GM23338 (cell line): ENCODE data around the gene SMURF2. TPM values are rescaled to one million over a fixed set of nuclear protein-coding genes. Genes with fewer than 3 reads are reported as not detected.

Source experiments
- ATAC-seq: fragments of 200-7000 bp; cut with Tn5 transposase; 3 replicates; pipeline ENCODE4 v1.9.1; 2020
- DNase-seq: peaks from one replicate; pipeline ENCODE4 v3.0.0-alpha.2; 2015; ENCODE audit warnings: low spot score
- H2AFZ ChIP-seq: fragments of 200-600 bp; sonication (generic); 2 replicates; pipeline ENCODE4 v1.8.0; 2016; ENCODE audit warnings: antibody characterized with exemption, mild to moderate bottlenecking, moderate library complexity
- H3F3A ChIP-seq: fragments of 200-600 bp; sonication (generic); replicated peaks from 2 replicates; pipeline ENCODE4 v1.8.0; 2017; ENCODE audit warnings: antibody characterized with exemption, mixed run types, low read depth
- H3K27ac ChIP-seq: fragments of 200-600 bp; sonication (generic); 2 replicates; pipeline ENCODE4 v1.6.1; 2016; ENCODE audit warnings: low read depth
- H3K27me3 ChIP-seq: fragments of 200-600 bp; sonication (generic); 2 replicates; pipeline ENCODE4 v1.8.0; 2016; ENCODE audit warnings: mild to moderate bottlenecking, mixed run types, moderate library complexity; ENCODE audit not compliant: insufficient read depth
- H3K36me3 ChIP-seq: fragments of 200-600 bp; sonication (generic); 2 replicates; pipeline ENCODE4 v1.8.0; 2016; ENCODE audit warnings: mild to moderate bottlenecking; ENCODE audit not compliant: insufficient read depth
- H3K4me1 ChIP-seq: fragments of 200-600 bp; sonication (generic); 2 replicates; pipeline ENCODE4 v1.8.0; 2016; ENCODE audit warnings: mild to moderate bottlenecking, moderate library complexity; ENCODE audit not compliant: insufficient read depth
- H3K4me2 ChIP-seq: fragments of 200-600 bp; sonication (generic); 2 replicates; pipeline ENCODE4 v1.7.1; 2017; ENCODE audit warnings: mixed run types
- H3K4me3 ChIP-seq: fragments of 200-600 bp; sonication (generic); 2 replicates; pipeline ENCODE4 v1.6.1; 2016; ENCODE audit warnings: mixed run types
- H3K79me2 ChIP-seq: fragments of 200-600 bp; sonication (generic); replicated peaks from 2 replicates; pipeline ENCODE4 v1.8.0; 2017; ENCODE audit warnings: mild to moderate bottlenecking; ENCODE audit not compliant: insufficient read depth
- H3K9me2 ChIP-seq: fragments of 200-600 bp; sonication (generic); 2 replicates; pipeline ENCODE4 v1.8.0; 2017; ENCODE audit not compliant: insufficient read depth
- H4K20me1 ChIP-seq: fragments of 200-600 bp; sonication (generic); replicated peaks from 2 replicates; pipeline ENCODE4 v1.8.0; 2017; ENCODE audit warnings: mild to moderate bottlenecking; ENCODE audit not compliant: insufficient read depth
- H3K27ac Mint-ChIP-seq: 2 replicates; pipeline ENCODE4 v1.8.0; 2020; ENCODE audit warnings: inconsistent platforms, mild to moderate bottlenecking, moderate library complexity, mixed read lengths
- H3K27me3 Mint-ChIP-seq: 3 replicates; pipeline ENCODE4 v1.8.0; 2022; ENCODE audit warnings: low read depth, mild to moderate bottlenecking, moderate library complexity, mixed read lengths, inconsistent platforms; ENCODE audit not compliant: insufficient read depth, poor library complexity
- H3K36me3 Mint-ChIP-seq: 3 replicates; pipeline ENCODE4 v1.8.0; 2021; ENCODE audit warnings: low read depth, mild to moderate bottlenecking, inconsistent platforms, moderate library complexity, mixed read lengths
- H3K4me1 Mint-ChIP-seq: 3 replicates; pipeline ENCODE4 v1.8.0; 2020; ENCODE audit warnings: mild to moderate bottlenecking, inconsistent platforms, mixed read lengths
- H3K4me3 Mint-ChIP-seq: 3 replicates; pipeline ENCODE4 v1.8.0; 2021; ENCODE audit warnings: moderate library complexity, mild to moderate bottlenecking, inconsistent platforms, mixed read lengths
- H3K9me3 Mint-ChIP-seq: 3 replicates; pipeline ENCODE4 v1.8.0; 2020; ENCODE audit warnings: moderate library complexity, mild to moderate bottlenecking, inconsistent platforms, mixed read lengths
- CREB1 ChIP-seq: fragments of 250-450 bp; sonication (Bioruptor Pico); IDR thresholded peaks from 2 replicates; pipeline ENCODE4 v1.5.0; 2020; ENCODE audit warnings: low read depth, mild to moderate bottlenecking, moderate library complexity
- EZH2 ChIP-seq: fragments of 200-600 bp; sonication (generic); IDR thresholded peaks from one replicate; pipeline ENCODE4 v1.8.0; 2017; ENCODE audit warnings: antibody characterized with exemption, mild to moderate bottlenecking, low read depth; ENCODE audit not compliant: unreplicated experiment
- EZH2phosphoT487 ChIP-seq: fragments of 200-600 bp; sonication (generic); IDR thresholded peaks from one replicate; pipeline ENCODE4 v1.8.1; 2018; ENCODE audit warnings: antibody characterized with exemption; ENCODE audit not compliant: unreplicated experiment
- JUNB ChIP-seq: IDR thresholded peaks from one replicate; pipeline ENCODE4 v1.6.1; 2016; ENCODE audit warnings: antibody characterized with exemption; ENCODE audit not compliant: unreplicated experiment
- POLR2AphosphoS5 ChIP-seq: IDR thresholded peaks from 2 replicates; pipeline ENCODE4 v1.6.1; 2016; ENCODE audit warnings: antibody characterized with exemption, low read depth
- STAT1 ChIP-seq: IDR thresholded peaks from one replicate; pipeline ENCODE4 v1.6.1; 2016; ENCODE audit warnings: antibody characterized with exemption; ENCODE audit not compliant: unreplicated experiment
- ZNF114 ChIP-seq: fragments of 250-450 bp; sonication (Bioruptor Pico); IDR thresholded peaks from 2 replicates; pipeline ENCODE4 v1.5.0; 2020; ENCODE audit warnings: mild to moderate bottlenecking, moderate library complexity
- ZNF331 ChIP-seq: fragments of 250-450 bp; sonication (Bioruptor Pico); IDR thresholded peaks from 2 replicates; pipeline ENCODE4 v1.5.0; 2020; ENCODE audit warnings: low read depth, mild to moderate bottlenecking, moderate library complexity
- polyA plus RNA-seq: library from polyadenylated mRNA; unstranded; fragments of >200 nt; fragmentation: Nextera tagmentation; extraction: Ambion mirVana; gene quantifications from 2 replicates; pipeline ENCODE4 v1.2.1, GENCODE V29; 2016
- total RNA-seq: library from RNA; depleted of rRNA; stranded (reverse); fragments of >200 nt; shearing (Covaris generic); gene quantifications from 2 replicates; pipeline ENCODE4 v1.2.3, GENCODE V29; 2014
- TF ChIP-seq, protein P1 (sequence below): fragments of 250-450 bp; sonication (Bioruptor Pico); IDR thresholded peaks from 2 replicates; pipeline ENCODE4 v1.5.0; 2020; ENCODE audit warnings: mild to moderate bottlenecking, moderate library complexity
- TF ChIP-seq, protein P2 (sequence below): IDR thresholded peaks from 2 replicates; pipeline ENCODE4 v1.6.1; 2016; ENCODE audit warnings: antibody characterized with exemption
- TF ChIP-seq, protein P3 (sequence below), 2 experiments: fragments of 200-600 bp in 1 of 2; sonication (generic) in 1 of 2; conservative IDR thresholded peaks; 2 replicates each; pipeline versions ENCODE4 v1.5.1 to v1.6.1; 2016 to 2017; ENCODE audit warnings: antibody characterized with exemption in 2 of 2, low read depth in 2 of 2, mild to moderate bottlenecking in 2 of 2, moderate library complexity in 1 of 2

The SMURF2 gene
- total and polyA plus RNA-seq, 2 experiments from 2014 or later = 12.1 to 29.6 TPM

DNA sequence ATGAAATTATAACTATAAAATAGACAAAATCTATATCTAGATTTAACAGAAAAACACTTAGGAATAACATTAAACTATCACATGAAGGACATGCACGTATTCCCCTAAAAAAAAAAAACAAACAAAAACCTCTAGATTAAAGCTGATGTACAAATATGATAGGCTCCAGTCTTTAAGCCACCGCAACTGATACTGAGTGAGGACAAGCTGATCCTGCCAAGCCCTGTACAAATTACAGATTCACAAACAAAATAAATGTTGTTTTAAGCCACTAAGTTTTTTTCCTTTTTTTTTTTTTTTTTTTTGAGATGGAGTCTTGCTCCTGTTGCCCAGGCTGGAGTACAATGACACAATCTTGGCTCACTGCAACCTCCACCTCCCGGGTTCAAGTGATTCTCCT lies 35.3 kb downstream of the SMURF2 start:
- H3K27me3 Mint-ChIP-seq = no peaks in the 10 kb centered on the region
- H3K27ac Mint-ChIP-seq = no peak overlapping the region
- Histone ChIP-seq H3K4me1 (no peaks in the 10 kb centered on the region), H3K27ac (no peak overlapping the region), H2AFZ (no peak overlapping the region), H3K79me2 (peaks cover 54% of the 10 kb centered on the region), H3K27me3 (no peaks in the 10 kb centered on the region), H3F3A (no peaks in the 10 kb centered on the region), H4K20me1 (peaks cover 27% of the 10 kb centered on the region), H3K36me3 (no peaks in the 10 kb centered on the region), H3K4me2 (no peak overlapping the region), H3K9me2 (no peaks in the 10 kb centered on the region), H3K4me3 (no peak overlapping the region)
- TF ChIP-seq JUNB (no peak), CREB1 (CRISPR knock-in tag) (no peak), STAT1 (no peak), ZNF114 (CRISPR knock-in tag) (no peak), POLR2AphosphoS5 (no peak), ZNF331 (CRISPR knock-in tag) (no peak)
- TF ChIP-seq, protein P1, sequence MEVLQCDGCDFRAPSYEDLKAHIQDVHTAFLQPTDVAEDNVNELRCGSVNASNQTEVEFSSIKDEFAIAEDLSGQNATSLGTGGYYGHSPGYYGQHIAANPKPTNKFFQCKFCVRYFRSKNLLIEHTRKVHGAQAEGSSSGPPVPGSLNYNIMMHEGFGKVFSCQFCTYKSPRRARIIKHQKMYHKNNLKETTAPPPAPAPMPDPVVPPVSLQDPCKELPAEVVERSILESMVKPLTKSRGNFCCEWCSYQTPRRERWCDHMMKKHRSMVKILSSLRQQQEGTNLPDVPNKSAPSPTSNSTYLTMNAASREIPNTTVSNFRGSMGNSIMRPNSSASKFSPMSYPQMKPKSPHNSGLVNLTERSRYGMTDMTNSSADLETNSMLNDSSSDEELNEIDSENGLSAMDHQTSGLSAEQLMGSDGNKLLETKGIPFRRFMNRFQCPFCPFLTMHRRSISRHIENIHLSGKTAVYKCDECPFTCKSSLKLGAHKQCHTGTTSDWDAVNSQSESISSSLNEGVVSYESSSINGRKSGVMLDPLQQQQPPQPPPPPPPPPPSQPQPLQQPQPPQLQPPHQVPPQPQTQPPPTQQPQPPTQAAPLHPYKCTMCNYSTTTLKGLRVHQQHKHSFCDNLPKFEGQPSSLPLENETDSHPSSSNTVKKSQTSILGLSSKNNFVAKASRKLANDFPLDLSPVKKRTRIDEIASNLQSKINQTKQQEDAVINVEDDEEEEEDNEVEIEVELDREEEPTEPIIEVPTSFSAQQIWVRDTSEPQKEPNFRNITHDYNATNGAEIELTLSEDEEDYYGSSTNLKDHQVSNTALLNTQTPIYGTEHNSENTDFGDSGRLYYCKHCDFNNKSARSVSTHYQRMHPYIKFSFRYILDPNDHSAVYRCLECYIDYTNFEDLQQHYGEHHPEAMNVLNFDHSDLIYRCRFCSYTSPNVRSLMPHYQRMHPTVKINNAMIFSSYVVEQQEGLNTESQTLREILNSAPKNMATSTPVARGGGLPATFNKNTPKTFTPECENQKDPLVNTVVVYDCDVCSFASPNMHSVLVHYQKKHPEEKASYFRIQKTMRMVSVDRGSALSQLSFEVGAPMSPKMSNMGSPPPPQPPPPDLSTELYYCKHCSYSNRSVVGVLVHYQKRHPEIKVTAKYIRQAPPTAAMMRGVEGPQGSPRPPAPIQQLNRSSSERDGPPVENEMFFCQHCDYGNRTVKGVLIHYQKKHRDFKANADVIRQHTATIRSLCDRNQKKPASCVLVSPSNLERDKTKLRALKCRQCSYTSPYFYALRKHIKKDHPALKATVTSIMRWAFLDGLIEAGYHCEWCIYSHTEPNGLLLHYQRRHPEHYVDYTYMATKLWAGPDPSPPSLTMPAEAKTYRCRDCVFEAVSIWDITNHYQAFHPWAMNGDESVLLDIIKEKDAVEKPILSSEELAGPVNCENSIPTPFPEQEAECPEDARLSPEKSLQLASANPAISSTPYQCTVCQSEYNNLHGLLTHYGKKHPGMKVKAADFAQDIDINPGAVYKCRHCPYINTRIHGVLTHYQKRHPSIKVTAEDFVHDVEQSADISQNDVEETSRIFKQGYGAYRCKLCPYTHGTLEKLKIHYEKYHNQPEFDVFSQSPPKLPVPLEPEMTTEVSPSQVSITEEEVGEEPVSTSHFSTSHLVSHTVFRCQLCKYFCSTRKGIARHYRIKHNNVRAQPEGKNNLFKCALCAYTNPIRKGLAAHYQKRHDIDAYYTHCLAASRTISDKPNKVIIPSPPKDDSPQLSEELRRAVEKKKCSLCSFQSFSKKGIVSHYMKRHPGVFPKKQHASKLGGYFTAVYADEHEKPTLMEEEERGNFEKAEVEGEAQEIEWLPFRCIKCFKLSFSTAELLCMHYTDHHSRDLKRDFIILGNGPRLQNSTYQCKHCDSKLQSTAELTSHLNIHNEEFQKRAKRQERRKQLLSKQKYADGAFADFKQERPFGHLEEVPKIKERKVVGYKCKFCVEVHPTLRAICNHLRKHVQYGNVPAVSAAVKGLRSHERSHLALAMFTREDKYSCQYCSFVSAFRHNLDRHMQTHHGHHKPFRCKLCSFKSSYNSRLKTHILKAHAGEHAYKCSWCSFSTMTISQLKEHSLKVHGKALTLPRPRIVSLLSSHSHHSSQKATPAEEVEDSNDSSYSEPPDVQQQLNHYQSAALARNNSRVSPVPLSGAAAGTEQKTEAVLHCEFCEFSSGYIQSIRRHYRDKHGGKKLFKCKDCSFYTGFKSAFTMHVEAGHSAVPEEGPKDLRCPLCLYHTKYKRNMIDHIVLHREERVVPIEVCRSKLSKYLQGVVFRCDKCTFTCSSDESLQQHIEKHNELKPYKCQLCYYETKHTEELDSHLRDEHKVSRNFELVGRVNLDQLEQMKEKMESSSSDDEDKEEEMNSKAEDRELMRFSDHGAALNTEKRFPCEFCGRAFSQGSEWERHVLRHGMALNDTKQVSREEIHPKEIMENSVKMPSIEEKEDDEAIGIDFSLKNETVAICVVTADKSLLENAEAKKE (CRISPR knock-in tag) = no peak
- H3K36me3 Mint-ChIP-seq = no peaks in the 10 kb centered on the region
- peaks cover 3% of the 10 kb centered on the region; the same call in 2 of the 3 replicates for H3K4me1 Mint-ChIP-seq
- ATAC-seq (no peak), DNase-seq (no peak)
- no peaks in the 10 kb centered on the region for H3K9me3 Mint-ChIP-seq
- H3K4me3 Mint-ChIP-seq = no peak overlapping the region

DNA sequence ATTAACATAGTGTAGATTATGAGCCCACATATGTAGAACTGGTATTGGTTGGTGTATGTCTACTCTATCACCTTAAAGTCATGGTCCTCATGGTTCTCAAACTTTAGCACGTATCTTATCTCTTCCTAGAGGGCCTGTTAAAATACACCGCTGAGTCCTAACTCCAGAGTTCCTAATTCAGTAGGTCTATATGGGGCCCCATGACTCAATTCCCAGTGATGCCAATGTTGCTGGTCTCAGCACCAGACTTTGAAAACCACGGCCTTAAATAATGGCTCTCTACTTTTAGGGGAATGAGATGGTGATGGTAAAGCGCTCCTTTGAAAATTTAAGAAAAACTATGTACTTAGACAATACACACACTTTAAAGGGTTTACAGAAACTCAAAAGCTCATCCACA lies 36.6 kb downstream of the SMURF2 start:
- Mint-ChIP-seq H3K9me3 (no peaks in the 10 kb centered on the region), H3K36me3 (no peaks in the 10 kb centered on the region), H3K4me3 (no peak overlapping the region), H3K4me1 (no peaks in the 10 kb centered on the region; the same call in 2 of the 3 replicates), H3K27ac (no peak overlapping the region), H3K27me3 (no peaks in the 10 kb centered on the region)
- ATAC-seq (no peak), DNase-seq (no peak)
- Histone ChIP-seq H3K4me3 (no peak overlapping the region), H3K27ac (no peak overlapping the region), H4K20me1 (peaks cover 24% of the 10 kb centered on the region), H3K36me3 (no peaks in the 10 kb centered on the region), H3K79me2 (peaks cover 53% of the 10 kb centered on the region), H3K9me2 (no peaks in the 10 kb centered on the region), H3K4me2 (no peak overlapping the region), H3F3A (no peaks in the 10 kb centered on the region), H3K4me1 (no peaks in the 10 kb centered on the region), H3K27me3 (no peaks in the 10 kb centered on the region), H2AFZ (no peak overlapping the region)
- TF ChIP-seq, protein P2, sequence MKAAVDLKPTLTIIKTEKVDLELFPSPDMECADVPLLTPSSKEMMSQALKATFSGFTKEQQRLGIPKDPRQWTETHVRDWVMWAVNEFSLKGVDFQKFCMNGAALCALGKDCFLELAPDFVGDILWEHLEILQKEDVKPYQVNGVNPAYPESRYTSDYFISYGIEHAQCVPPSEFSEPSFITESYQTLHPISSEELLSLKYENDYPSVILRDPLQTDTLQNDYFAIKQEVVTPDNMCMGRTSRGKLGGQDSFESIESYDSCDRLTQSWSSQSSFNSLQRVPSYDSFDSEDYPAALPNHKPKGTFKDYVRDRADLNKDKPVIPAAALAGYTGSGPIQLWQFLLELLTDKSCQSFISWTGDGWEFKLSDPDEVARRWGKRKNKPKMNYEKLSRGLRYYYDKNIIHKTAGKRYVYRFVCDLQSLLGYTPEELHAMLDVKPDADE = no peak
- TF ChIP-seq EZH2 (no peak), EZH2phosphoT487 (no peak), JUNB (no peak)
- TF ChIP-seq, protein P3, sequence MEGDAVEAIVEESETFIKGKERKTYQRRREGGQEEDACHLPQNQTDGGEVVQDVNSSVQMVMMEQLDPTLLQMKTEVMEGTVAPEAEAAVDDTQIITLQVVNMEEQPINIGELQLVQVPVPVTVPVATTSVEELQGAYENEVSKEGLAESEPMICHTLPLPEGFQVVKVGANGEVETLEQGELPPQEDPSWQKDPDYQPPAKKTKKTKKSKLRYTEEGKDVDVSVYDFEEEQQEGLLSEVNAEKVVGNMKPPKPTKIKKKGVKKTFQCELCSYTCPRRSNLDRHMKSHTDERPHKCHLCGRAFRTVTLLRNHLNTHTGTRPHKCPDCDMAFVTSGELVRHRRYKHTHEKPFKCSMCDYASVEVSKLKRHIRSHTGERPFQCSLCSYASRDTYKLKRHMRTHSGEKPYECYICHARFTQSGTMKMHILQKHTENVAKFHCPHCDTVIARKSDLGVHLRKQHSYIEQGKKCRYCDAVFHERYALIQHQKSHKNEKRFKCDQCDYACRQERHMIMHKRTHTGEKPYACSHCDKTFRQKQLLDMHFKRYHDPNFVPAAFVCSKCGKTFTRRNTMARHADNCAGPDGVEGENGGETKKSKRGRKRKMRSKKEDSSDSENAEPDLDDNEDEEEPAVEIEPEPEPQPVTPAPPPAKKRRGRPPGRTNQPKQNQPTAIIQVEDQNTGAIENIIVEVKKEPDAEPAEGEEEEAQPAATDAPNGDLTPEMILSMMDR (conservative IDR thresholded peaks at IDR 0.05; ENCODE audit: low read depth in 2 of 2) = no peak
